Astrocyte (in vitro differentiated cells and primary cell): ENCODE results near the gene UBTD1. TPM values are rescaled to one million over a fixed set of nuclear protein-coding genes. Genes with fewer than 3 reads are reported as not detected.

Source experiments
- DNase-seq: peaks from one replicate; pipeline ENCODE4 v3.0.0-alpha.2; 2010; ENCODE audit warnings: low read depth
- FAIRE-seq: peaks from 2 replicates; lab custom pipeline; 2011; peaks lifted over from hg19 to GRCh38; lab: Jason Lieb, UNC
- H2AFZ ChIP-seq: 2 replicates; pipeline ENCODE4 v1.6.0; 2012; ENCODE audit warnings: low read depth, low read length, inconsistent platforms
- H3K27ac ChIP-seq: 2 replicates; pipeline ENCODE4 v1.5.1; 2011; ENCODE audit warnings: low read depth, low read length, inconsistent platforms
- H3K27me3 ChIP-seq: 2 replicates; pipeline ENCODE4 v1.6.0; 2011; ENCODE audit warnings: low read length, inconsistent platforms; ENCODE audit not compliant: insufficient read depth
- H3K36me3 ChIP-seq: 2 replicates; pipeline ENCODE4 v1.5.1; 2011; ENCODE audit warnings: low read length, inconsistent platforms; ENCODE audit not compliant: insufficient read depth
- H3K4me1 ChIP-seq: 2 replicates; pipeline ENCODE4 v1.5.1; 2011; ENCODE audit warnings: low read length, inconsistent platforms; ENCODE audit not compliant: insufficient read depth
- H3K4me2 ChIP-seq: 2 replicates; pipeline ENCODE4 v1.6.0; 2012; ENCODE audit warnings: low read length, inconsistent platforms
- H3K4me3 ChIP-seq: 2 replicates; pipeline ENCODE4 v1.5.1; 2011; ENCODE audit warnings: low read depth, mild to moderate bottlenecking, low read length, inconsistent platforms; ENCODE audit not compliant: insufficient read depth
- H3K79me2 ChIP-seq: 2 replicates; pipeline ENCODE4 v1.6.0; 2012; ENCODE audit warnings: mild to moderate bottlenecking, low read length, inconsistent platforms; ENCODE audit not compliant: insufficient read depth
- H3K9ac ChIP-seq: 2 replicates; pipeline ENCODE4 v1.6.0; 2012; ENCODE audit warnings: mild to moderate bottlenecking, low read length, inconsistent platforms
- H3K9me3 ChIP-seq: 2 replicates; pipeline ENCODE4 v1.5.1; 2012; ENCODE audit warnings: low read depth, mild to moderate bottlenecking, low read length, inconsistent platforms; ENCODE audit not compliant: insufficient read depth
- H4K20me1 ChIP-seq: 2 replicates; pipeline ENCODE4 v1.6.0; 2012; ENCODE audit warnings: low read length, inconsistent platforms; ENCODE audit not compliant: insufficient read depth
- H3K27ac Mint-ChIP-seq: one replicate; pipeline ENCODE4 v1.8.0; 2021; ENCODE audit warnings: mild to moderate bottlenecking, mixed read lengths; ENCODE audit not compliant: unreplicated experiment
- H3K27me3 Mint-ChIP-seq: one replicate; pipeline ENCODE4 v1.8.0; 2021; ENCODE audit warnings: low read depth, mixed read lengths; ENCODE audit not compliant: unreplicated experiment
- H3K36me3 Mint-ChIP-seq: one replicate; pipeline ENCODE4 v1.8.0; 2021; ENCODE audit warnings: low read depth, mixed read lengths; ENCODE audit not compliant: unreplicated experiment
- H3K4me1 Mint-ChIP-seq: one replicate; pipeline ENCODE4 v1.8.0; 2021; ENCODE audit warnings: low read depth, mixed read lengths; ENCODE audit not compliant: unreplicated experiment
- H3K4me3 Mint-ChIP-seq: one replicate; pipeline ENCODE4 v1.8.0; 2021; ENCODE audit warnings: mild to moderate bottlenecking, moderate library complexity, mixed read lengths; ENCODE audit not compliant: unreplicated experiment
- H3K9me3 Mint-ChIP-seq: one replicate; pipeline ENCODE4 v1.8.0; 2021; ENCODE audit warnings: mild to moderate bottlenecking, mixed read lengths; ENCODE audit not compliant: unreplicated experiment
- CTCF ChIP-seq: IDR thresholded peaks from 2 replicates; pipeline ENCODE4 v1.5.1; 2011; ENCODE audit warnings: low read depth, mild to moderate bottlenecking, inconsistent platforms, low read length, moderate library complexity; ENCODE audit not compliant: insufficient read depth
- EZH2 ChIP-seq: IDR thresholded peaks from 2 replicates; pipeline ENCODE4 v1.6.1; 2012; ENCODE audit warnings: mild to moderate bottlenecking, low read length, inconsistent platforms; ENCODE audit not compliant: insufficient read depth
- total RNA-seq: library from RNA; stranded (reverse); gene quantifications from 2 replicates; pipeline ENCODE4 v1.2.1, GENCODE V29; 2021

The UBTD1 gene
- total RNA-seq, 1 donor from 2014 or later: 73.1 TPM

- H3K27ac ChIP-seq: no peak within 1 kb of the TSS
- H3K9ac ChIP-seq: no peak within 1 kb of the TSS
- no peaks in the 10 kb centered on the region for H3K27me3 ChIP-seq
- H3K79me2 ChIP-seq: no peaks in the 10 kb centered on the region
- DNase-seq (peak; percentile 49), FAIRE-seq (no peak)
- peaks cover 7% of the 10 kb centered on the region for H3K4me1 ChIP-seq
- H2AFZ ChIP-seq: no peak within 1 kb of the TSS
- peaks cover 6% of the 10 kb centered on the region for H3K36me3 ChIP-seq
- H3K36me3 Mint-ChIP-seq: peaks cover 5% of the 10 kb centered on the region
- no peaks in the 10 kb centered on the region for H3K27me3 Mint-ChIP-seq
- TF ChIP-seq CTCF (peak; percentile 86), EZH2 (no peak)
- H3K9me3 ChIP-seq: no peaks in the 10 kb centered on the region
- H3K4me1 Mint-ChIP-seq: peaks cover 26% of the 10 kb centered on the region
- peak within 1 kb of the TSS; percentile 90 for H3K27ac Mint-ChIP-seq
- peaks cover 2% of the 10 kb centered on the region for H3K9me3 Mint-ChIP-seq
- H3K4me3 Mint-ChIP-seq: peak within 1 kb of the TSS; percentile 76
- H3K4me3 ChIP-seq: no peak within 1 kb of the TSS
- H4K20me1 ChIP-seq: peaks cover 21% of the 10 kb centered on the region
- H3K4me2 ChIP-seq: no peak within 1 kb of the TSS
These were observed 73.7 kb downstream of the UBTD1 start, which contains the start of gene ANKRD2 for GRCh38 chr10:97572214-97572989. Gene ANKRD2, plus strand, starts transcription at chr10:97572779. Its CDS starts 10 bp downstream, at chr10:97572789.

DNA sequence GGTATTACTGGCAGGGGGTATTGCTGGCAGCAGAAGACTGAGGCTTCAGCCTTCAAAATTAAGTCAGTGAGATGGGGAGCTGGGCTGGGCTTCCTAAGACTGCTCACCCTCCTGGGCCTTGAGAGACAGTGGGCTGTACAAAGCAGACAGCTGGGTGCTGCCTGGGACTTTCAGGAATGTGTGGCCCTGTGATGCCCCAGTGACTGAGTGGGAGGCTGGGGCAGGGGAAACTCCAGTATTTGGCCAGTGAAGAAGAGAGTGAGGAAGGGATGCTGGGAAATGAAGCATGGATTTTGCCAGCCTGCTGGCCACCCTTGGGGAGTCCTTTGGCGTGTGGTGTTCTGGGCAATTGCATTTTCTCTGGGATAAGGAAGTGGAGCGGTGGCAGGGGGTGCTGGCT lies 74.3 kb downstream of the UBTD1 start:
- Histone ChIP-seq H3K9me3 (no peaks in the 10 kb centered on the region), H3K4me1 (peaks cover 7% of the 10 kb centered on the region), H3K4me3 (no peak overlapping the region), H2AFZ (no peak overlapping the region), H4K20me1 (peaks cover 21% of the 10 kb centered on the region), H3K27ac (no peak overlapping the region), H3K9ac (no peak overlapping the region), H3K27me3 (no peaks in the 10 kb centered on the region), H3K4me2 (no peak overlapping the region), H3K36me3 (peaks cover 6% of the 10 kb centered on the region), H3K79me2 (no peaks in the 10 kb centered on the region)
- FAIRE-seq (no peak), DNase-seq (peak; percentile 11)
- H3K4me3 Mint-ChIP-seq: peak overlapping the region; percentile 76
- no peak for TF ChIP-seq CTCF
- no peak for TF ChIP-seq EZH2
- H3K27me3 Mint-ChIP-seq: no peaks in the 10 kb centered on the region
- peak overlapping the region; percentile 90 for H3K27ac Mint-ChIP-seq
- peaks cover 5% of the 10 kb centered on the region for H3K36me3 Mint-ChIP-seq
- peaks cover 26% of the 10 kb centered on the region for H3K4me1 Mint-ChIP-seq
- H3K9me3 Mint-ChIP-seq: peaks cover 2% of the 10 kb centered on the region

GRCh38 chr10:97573672-97574071 lies 74.9 kb downstream of the UBTD1 start:
- Histone ChIP-seq H3K4me1 (peaks cover 7% of the 10 kb centered on the region), H3K27ac (no peak overlapping the region)

More at GRCh38 chr10:97573672-97574071, 74.9 kb downstream of the UBTD1 start:
- DNase-seq: no peak
- no peak for FAIRE-seq
- Mint-ChIP-seq H3K36me3 (peaks cover 5% of the 10 kb centered on the region), H3K27me3 (no peaks in the 10 kb centered on the region), H3K9me3 (peaks cover 2% of the 10 kb centered on the region), H3K27ac (no peak overlapping the region), H3K4me3 (no peak overlapping the region), H3K4me1 (peaks cover 26% of the 10 kb centered on the region)
- Histone ChIP-seq H3K79me2 (no peaks in the 10 kb centered on the region), H3K9ac (no peak overlapping the region), H3K4me2 (no peak overlapping the region), H2AFZ (no peak overlapping the region), H3K36me3 (peaks cover 6% of the 10 kb centered on the region), H3K27me3 (no peaks in the 10 kb centered on the region), H4K20me1 (peaks cover 21% of the 10 kb centered on the region), H3K4me3 (no peak overlapping the region), H3K9me3 (no peaks in the 10 kb centered on the region)
- TF ChIP-seq CTCF (no peak), EZH2 (no peak)
